SU-DHL-6 (cell line): ENCODE data around the gene DMXL1.

ENCODE experiments used
- EZH2phosphoT487 ChIP-seq: fragments of 200-600 bp; sonication (generic), shearing (Covaris generic); conservative IDR thresholded peaks from 2 replicates; pipeline ENCODE4 v1.6.1; 2018; ENCODE audit warnings: mild to moderate bottlenecking, antibody characterized with exemption, low read length, moderate library complexity, mixed read lengths
- TF ChIP-seq, protein P1 (sequence below): fragments of 200-600 bp; sonication (generic); IDR thresholded peaks from one replicate; pipeline ENCODE4 v1.5.1; 2017; ENCODE audit warnings: antibody characterized with exemption, mild to moderate bottlenecking, low read length, moderate library complexity; ENCODE audit not compliant: insufficient read depth, poor library complexity, severe bottlenecking

- TF ChIP-seq, protein P1, sequence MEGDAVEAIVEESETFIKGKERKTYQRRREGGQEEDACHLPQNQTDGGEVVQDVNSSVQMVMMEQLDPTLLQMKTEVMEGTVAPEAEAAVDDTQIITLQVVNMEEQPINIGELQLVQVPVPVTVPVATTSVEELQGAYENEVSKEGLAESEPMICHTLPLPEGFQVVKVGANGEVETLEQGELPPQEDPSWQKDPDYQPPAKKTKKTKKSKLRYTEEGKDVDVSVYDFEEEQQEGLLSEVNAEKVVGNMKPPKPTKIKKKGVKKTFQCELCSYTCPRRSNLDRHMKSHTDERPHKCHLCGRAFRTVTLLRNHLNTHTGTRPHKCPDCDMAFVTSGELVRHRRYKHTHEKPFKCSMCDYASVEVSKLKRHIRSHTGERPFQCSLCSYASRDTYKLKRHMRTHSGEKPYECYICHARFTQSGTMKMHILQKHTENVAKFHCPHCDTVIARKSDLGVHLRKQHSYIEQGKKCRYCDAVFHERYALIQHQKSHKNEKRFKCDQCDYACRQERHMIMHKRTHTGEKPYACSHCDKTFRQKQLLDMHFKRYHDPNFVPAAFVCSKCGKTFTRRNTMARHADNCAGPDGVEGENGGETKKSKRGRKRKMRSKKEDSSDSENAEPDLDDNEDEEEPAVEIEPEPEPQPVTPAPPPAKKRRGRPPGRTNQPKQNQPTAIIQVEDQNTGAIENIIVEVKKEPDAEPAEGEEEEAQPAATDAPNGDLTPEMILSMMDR: no peak
- no peak for TF ChIP-seq EZH2phosphoT487
Observed at GRCh38 chr5:119285070-119285916, 214.4 kb downstream of the DMXL1 start.
